Mesendoderm (in vitro differentiated cells): ENCODE data around the gene DTL.

Experiments
- DNase-seq: peaks from one replicate; pipeline ENCODE4 v3.0.0; 2013
- H2AK5ac ChIP-seq: 2 replicates; pipeline ENCODE4 v1.6.1; 2013; ENCODE audit warnings: low read length, inconsistent platforms
- H2BK120ac ChIP-seq: 2 replicates; pipeline ENCODE4 v1.6.1; 2013; ENCODE audit warnings: low read depth, mild to moderate bottlenecking, low read length, moderate library complexity, mixed read lengths
- H2BK15ac ChIP-seq: replicated peaks from 2 replicates; pipeline ENCODE4 v1.6.1; 2013; ENCODE audit warnings: low read depth, mild to moderate bottlenecking, moderate library complexity
- H2BK5ac ChIP-seq: 2 replicates; pipeline ENCODE4 v1.6.1; 2013; ENCODE audit warnings: low read length, inconsistent platforms
- H3K18ac ChIP-seq: 2 replicates; pipeline ENCODE4 v1.6.1; 2013; ENCODE audit warnings: mild to moderate bottlenecking, low read length, mixed read lengths
- H3K23ac ChIP-seq: one replicate; pipeline ENCODE4 v1.6.1; 2013; ENCODE audit warnings: low read length
- H3K27ac ChIP-seq: 2 replicates; pipeline ENCODE4 v1.5.1; 2013; ENCODE audit warnings: low read depth, mild to moderate bottlenecking, inconsistent platforms, low read length, moderate library complexity
- H3K27me3 ChIP-seq: 2 replicates; pipeline ENCODE4 v1.6.1; 2013; ENCODE audit warnings: low read length, control low read depth, mild to moderate bottlenecking, inconsistent platforms; ENCODE audit not compliant: insufficient read depth, poor library complexity
- H3K36me3 ChIP-seq: 2 replicates; pipeline ENCODE4 v1.6.1; 2013; ENCODE audit warnings: low read length, inconsistent platforms; ENCODE audit not compliant: control insufficient read depth, insufficient read depth
- H3K4ac ChIP-seq: one replicate; pipeline ENCODE4 v1.6.1; 2013; ENCODE audit warnings: low read depth, mild to moderate bottlenecking, low read length, moderate library complexity
- H3K4me1 ChIP-seq: 2 replicates; pipeline ENCODE4 v1.6.1; 2013; ENCODE audit warnings: low read depth, low read length, inconsistent platforms; ENCODE audit not compliant: control insufficient read depth
- H3K4me2 ChIP-seq: 2 replicates; pipeline ENCODE4 v1.6.1; 2013; ENCODE audit warnings: low read length
- H3K4me3 ChIP-seq: 2 replicates; pipeline ENCODE4 v1.5.1; 2013; ENCODE audit warnings: mild to moderate bottlenecking, low read length
- H3K56ac ChIP-seq: one replicate; pipeline ENCODE4 v1.6.1; 2013; ENCODE audit warnings: low read length
- H3K79me1 ChIP-seq: 2 replicates; pipeline ENCODE4 v1.6.1; 2013; ENCODE audit warnings: low read length, inconsistent platforms
- H3K79me2 ChIP-seq: 2 replicates; pipeline ENCODE4 v1.6.1; 2013; ENCODE audit warnings: mild to moderate bottlenecking, low read length; ENCODE audit not compliant: control insufficient read depth, insufficient read depth
- H3K9ac ChIP-seq: 2 replicates; pipeline ENCODE4 v1.6.1; 2013; ENCODE audit warnings: low read length, inconsistent platforms
- H4K5ac ChIP-seq: one replicate; pipeline ENCODE4 v1.6.1; 2013; ENCODE audit warnings: low read length
- H4K8ac ChIP-seq: one replicate; pipeline ENCODE4 v1.6.1; 2013; ENCODE audit warnings: low read depth, mild to moderate bottlenecking, control low read depth, low read length, moderate library complexity
- WGBS: extraction: QIAGEN DNeasy Blood & Tissue Kit; methylation state at CpG from one replicate; pipeline ENCODE4 v1.1.7; 2013; ENCODE audit warnings: low lambda C conversion rate, missing lambda C conversion rate; ENCODE audit not compliant: insufficient coverage; ENCODE audit errors: extremely low coverage; 5-methylcytosine and 5-hydroxymethylcytosine counted together

The DTL gene

DNA sequence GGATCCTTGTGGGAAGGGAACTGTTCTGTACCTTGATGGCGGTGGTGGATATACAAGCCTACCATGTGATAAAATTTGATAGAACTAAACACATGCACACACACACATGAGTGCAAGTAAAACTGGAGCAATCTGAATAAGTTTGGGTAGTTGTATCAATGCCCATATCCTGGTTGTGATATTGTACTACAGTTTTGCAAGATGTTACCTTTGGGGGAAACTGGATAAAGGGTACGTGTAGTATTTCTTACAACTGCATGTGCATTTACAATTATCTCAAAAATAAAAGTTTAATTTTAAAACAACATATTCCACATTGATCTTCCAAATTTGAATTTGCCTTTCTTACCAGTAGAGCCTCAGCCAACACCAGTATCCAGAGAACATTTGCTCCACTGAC, 99.6 kb downstream of the DTL start:
- Histone ChIP-seq H2BK5ac (no peak overlapping the region), H3K23ac (no peak overlapping the region), H3K4ac (no peak overlapping the region), H3K4me2 (no peak overlapping the region), H2BK120ac (no peak overlapping the region), H3K4me3 (no peak overlapping the region), H3K27me3 (no peaks in the 10 kb centered on the region), H3K4me1 (no peaks in the 10 kb centered on the region), H2AK5ac (no peak overlapping the region), H3K56ac (no peak overlapping the region), H4K8ac (no peak overlapping the region), H3K9ac (no peak overlapping the region), H3K18ac (no peak overlapping the region), H2BK15ac (no peak overlapping the region), H3K36me3 (no peaks in the 10 kb centered on the region), H3K79me1 (no peaks in the 10 kb centered on the region), H4K5ac (no peak overlapping the region), H3K27ac (no peak overlapping the region), H3K79me2 (no peaks in the 10 kb centered on the region)
- DNase-seq: no peak
- WGBS: no CpG with 5 or more reads among the region's 2 CpGs

DNA sequence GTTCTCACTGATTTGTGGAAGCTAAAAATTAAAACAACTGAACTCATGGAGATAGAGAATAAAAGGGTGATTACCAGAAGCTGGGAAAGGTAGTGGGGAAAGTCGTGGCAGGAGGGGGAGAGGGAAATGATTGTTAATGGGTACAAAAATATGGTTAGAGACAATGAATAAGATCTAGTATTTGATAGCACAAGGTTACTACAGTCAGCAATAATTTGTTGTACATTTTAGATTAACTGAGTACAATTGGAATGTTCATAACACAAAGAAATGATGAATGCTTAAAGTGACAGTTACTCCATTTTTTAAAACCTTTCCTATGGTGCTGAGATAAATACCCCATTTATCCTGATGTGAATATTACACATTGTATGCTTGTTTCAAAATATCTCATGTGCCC, 102.3 kb downstream of the DTL start:
- Histone ChIP-seq H4K5ac (no peak overlapping the region), H3K36me3 (no peaks in the 10 kb centered on the region), H3K4me1 (no peaks in the 10 kb centered on the region), H3K79me2 (no peaks in the 10 kb centered on the region), H2BK15ac (no peak overlapping the region), H2BK120ac (no peak overlapping the region), H3K9ac (no peak overlapping the region), H3K4me3 (no peak overlapping the region), H2BK5ac (no peak overlapping the region), H3K27ac (no peak overlapping the region), H3K4ac (no peak overlapping the region), H3K4me2 (no peak overlapping the region), H3K23ac (no peak overlapping the region), H2AK5ac (no peak overlapping the region), H4K8ac (no peak overlapping the region), H3K27me3 (no peaks in the 10 kb centered on the region), H3K56ac (no peak overlapping the region), H3K79me1 (no peaks in the 10 kb centered on the region), H3K18ac (no peak overlapping the region)
- WGBS: no CpG with 5 or more reads among the region's 1 CpG
- no peak for DNase-seq

DNA sequence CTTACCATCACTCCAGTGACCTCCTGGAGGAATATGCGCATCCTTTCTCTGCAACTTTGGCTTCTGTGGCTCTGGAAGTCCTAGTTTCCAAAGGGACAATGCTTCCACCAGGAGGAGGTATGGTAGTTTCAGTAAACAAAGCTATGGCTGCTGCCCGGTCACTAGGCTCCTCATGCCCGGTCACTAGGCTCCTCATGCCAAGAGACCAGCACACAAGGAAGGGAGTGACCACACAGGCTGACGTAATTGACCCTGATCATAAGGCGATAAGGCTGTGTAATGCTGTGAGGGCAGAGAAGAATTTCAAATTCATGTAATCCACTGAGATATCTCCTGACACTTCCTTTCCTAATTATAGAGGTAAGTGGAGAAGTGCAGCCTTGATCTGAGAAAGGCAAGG, 102.9 kb downstream of the DTL start:
- Histone ChIP-seq H3K36me3 (no peaks in the 10 kb centered on the region), H3K56ac (no peak overlapping the region), H4K5ac (no peak overlapping the region), H3K79me2 (no peaks in the 10 kb centered on the region), H3K4me2 (no peak overlapping the region), H3K23ac (no peak overlapping the region), H2BK120ac (no peak overlapping the region), H3K4me1 (no peaks in the 10 kb centered on the region), H3K79me1 (no peaks in the 10 kb centered on the region), H4K8ac (no peak overlapping the region), H3K4ac (no peak overlapping the region), H3K18ac (no peak overlapping the region), H2BK5ac (no peak overlapping the region), H2BK15ac (no peak overlapping the region), H3K27ac (no peak overlapping the region), H3K4me3 (no peak overlapping the region), H2AK5ac (no peak overlapping the region), H3K27me3 (no peaks in the 10 kb centered on the region), H3K9ac (no peak overlapping the region)
- WGBS: no CpG with 5 or more reads among the region's 5 CpGs
- DNase-seq: no peak

DNA sequence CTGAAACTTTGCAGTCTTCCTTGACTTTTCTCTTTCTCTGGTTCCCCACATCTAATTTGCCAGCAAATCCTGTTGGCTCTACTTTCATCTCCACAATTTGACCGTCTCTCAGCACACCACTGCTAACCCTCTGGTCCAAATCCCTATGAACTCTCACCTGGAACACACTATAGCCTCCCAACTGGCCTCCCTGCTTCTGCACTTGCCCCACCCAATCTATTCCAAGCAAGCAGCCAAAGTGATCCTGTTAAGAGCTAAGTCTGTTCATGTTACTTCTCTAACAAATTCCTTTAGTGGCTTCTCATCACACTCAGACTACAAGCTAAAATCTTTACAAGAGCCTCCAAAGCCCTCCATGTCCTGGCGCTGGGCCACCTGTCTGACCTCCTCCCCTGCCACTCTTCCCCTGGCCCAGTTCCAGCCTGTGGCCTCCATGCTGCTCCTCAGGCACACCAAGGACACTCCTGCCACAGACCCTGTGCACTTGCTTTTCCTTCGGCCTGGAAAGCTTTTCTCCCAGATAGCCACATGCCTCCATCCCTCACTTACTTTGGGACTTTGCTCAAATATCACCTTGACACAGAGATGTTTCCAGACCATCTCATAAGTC, 104.1 kb downstream of the DTL start:
- WGBS: no CpG with 5 or more reads among the region's 3 CpGs
- DNase-seq: no peak
- no peak overlapping the region for H3K56ac ChIP-seq
- no peak overlapping the region for H4K5ac ChIP-seq
- no peak overlapping the region for H2BK120ac ChIP-seq
- no peak overlapping the region for H3K18ac ChIP-seq
- no peak overlapping the region for H2AK5ac ChIP-seq
- no peak overlapping the region for H2BK15ac ChIP-seq
- H3K4me2 ChIP-seq: no peak overlapping the region
- no peak overlapping the region for H3K9ac ChIP-seq
- H3K4me3 ChIP-seq: no peak overlapping the region
- H3K27ac ChIP-seq: no peak overlapping the region
- H3K4ac ChIP-seq: no peak overlapping the region
- H3K79me2 ChIP-seq: no peaks in the 10 kb centered on the region
- no peaks in the 10 kb centered on the region for H3K27me3 ChIP-seq
- no peaks in the 10 kb centered on the region for H3K79me1 ChIP-seq
- no peaks in the 10 kb centered on the region for H3K4me1 ChIP-seq
- no peak overlapping the region for H4K8ac ChIP-seq
- no peak overlapping the region for H2BK5ac ChIP-seq
- no peaks in the 10 kb centered on the region for H3K36me3 ChIP-seq
- H3K23ac ChIP-seq: no peak overlapping the region

DNA sequence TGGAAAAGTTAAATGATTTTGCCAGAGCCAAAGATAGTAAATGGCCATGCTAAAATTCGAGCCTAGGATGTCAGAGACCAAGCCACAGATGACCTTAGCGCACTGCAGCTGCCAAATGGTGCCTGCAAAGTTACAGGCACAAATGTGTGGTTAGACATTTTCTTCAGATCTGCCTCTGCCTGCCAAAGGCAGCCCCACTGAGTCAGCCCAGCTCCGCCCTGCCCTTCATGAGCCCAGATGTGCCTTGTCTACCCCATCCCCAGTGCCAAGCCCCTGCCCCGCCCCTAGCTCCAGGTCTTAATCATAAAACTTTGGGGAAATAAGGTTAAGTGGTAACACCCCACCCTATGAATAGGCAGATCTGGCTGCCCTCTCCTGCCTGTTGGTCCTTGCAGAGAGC, 105.9 kb downstream of the DTL start:
- Histone ChIP-seq H3K4me2 (no peak overlapping the region), H2BK15ac (no peak overlapping the region), H3K27me3 (no peaks in the 10 kb centered on the region), H2BK120ac (no peak overlapping the region), H3K79me2 (no peaks in the 10 kb centered on the region), H3K23ac (no peak overlapping the region), H4K8ac (no peak overlapping the region), H3K27ac (no peak overlapping the region), H2AK5ac (no peak overlapping the region), H3K79me1 (no peaks in the 10 kb centered on the region), H3K4me3 (no peak overlapping the region), H3K56ac (no peak overlapping the region), H3K4me1 (no peaks in the 10 kb centered on the region), H3K4ac (no peak overlapping the region), H4K5ac (no peak overlapping the region), H3K36me3 (no peaks in the 10 kb centered on the region), H2BK5ac (no peak overlapping the region), H3K18ac (no peak overlapping the region), H3K9ac (no peak overlapping the region)
- DNase-seq: no peak
- no CpG with 5 or more reads among the region's 4 CpGs for WGBS

DNA sequence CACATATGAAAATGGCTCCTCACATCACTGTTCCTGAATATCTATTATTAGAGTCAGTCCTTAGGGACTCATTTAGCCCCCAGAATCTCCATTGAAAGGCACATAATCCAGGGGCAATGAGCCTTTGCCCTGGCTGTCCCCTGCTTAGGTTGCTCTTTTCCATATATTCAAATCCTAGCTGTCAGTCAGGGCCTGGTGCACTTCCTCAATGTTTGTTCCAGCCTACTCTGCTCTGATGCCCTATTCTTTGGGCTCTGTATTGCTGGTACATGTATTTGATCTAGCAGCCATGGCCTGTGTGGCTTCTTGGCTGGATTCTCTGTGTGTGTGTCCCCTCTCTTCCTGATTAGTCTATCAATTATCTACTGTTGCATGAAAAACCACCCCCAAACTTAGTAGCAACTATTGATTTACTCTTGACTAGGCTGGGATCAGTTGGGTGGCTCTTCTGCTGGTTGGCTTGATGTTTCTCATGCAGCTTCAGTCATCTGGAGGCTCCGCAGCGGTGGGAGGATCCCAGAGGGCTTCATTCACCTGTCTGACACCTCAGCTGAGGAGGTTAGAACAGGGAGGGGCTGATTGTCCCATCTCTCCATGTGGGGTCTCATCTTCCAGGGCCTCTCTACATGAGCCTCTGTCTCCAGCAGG, 107.5 kb downstream of the DTL start:
- Histone ChIP-seq H3K79me2 (no peaks in the 10 kb centered on the region), H3K27me3 (no peaks in the 10 kb centered on the region), H2BK120ac (no peak overlapping the region), H3K36me3 (no peaks in the 10 kb centered on the region), H3K23ac (no peak overlapping the region), H4K8ac (no peak overlapping the region), H3K9ac (no peak overlapping the region), H2BK5ac (no peak overlapping the region), H3K79me1 (no peaks in the 10 kb centered on the region), H2BK15ac (no peak overlapping the region), H3K18ac (no peak overlapping the region), H3K56ac (no peak overlapping the region), H3K4me2 (no peak overlapping the region), H4K5ac (no peak overlapping the region), H2AK5ac (no peak overlapping the region), H3K27ac (no peak overlapping the region), H3K4me3 (no peak overlapping the region), H3K4ac (no peak overlapping the region), H3K4me1 (no peaks in the 10 kb centered on the region)
- WGBS: no CpG with 5 or more reads among the region's 2 CpGs
- no peak for DNase-seq
